Measurements from ENCODE around the gene CCDC88B.
A peak's percentile ranks its signal among the peaks of the same experiment; 100 is the strongest.

DNA sequence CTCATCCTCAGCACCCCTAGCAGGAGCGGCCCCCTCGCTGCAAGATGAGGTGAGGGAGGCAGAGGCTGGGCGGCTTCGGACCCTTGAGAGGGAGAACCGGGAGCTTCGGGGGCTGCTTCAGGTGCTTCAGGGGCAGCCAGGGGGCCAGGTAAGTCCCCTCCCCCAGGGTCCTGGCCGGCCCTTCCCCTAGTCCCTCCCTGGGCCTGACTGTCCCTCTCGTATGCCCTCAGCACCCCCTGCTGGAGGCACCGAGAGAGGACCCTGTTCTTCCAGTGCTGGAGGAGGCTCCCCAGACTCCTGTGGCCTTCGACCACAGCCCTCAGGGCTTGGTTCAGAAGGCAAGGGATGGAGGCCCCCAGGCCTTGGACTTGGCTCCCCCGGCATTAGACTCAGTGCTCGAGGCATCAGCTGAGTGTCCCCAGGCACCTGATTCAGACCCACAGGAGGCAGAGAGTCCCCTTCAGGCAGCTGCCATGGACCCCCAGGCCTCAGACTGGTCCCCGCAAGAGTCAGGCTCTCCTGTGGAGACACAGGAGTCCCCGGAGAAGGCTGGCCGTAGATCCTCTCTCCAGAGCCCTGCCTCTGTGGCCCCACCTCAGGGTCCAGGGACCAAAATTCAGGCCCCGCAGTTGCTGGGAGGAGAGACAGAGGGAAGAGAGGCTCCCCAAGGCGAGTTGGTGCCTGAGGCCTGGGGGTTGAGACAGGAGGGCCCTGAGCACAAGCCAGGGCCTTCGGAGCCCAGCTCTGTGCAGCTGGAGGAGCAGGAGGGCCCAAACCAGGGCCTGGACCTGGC is 4.0 kb downstream of the CCDC88B start:
- TF ChIP-seq, protein P1, sequence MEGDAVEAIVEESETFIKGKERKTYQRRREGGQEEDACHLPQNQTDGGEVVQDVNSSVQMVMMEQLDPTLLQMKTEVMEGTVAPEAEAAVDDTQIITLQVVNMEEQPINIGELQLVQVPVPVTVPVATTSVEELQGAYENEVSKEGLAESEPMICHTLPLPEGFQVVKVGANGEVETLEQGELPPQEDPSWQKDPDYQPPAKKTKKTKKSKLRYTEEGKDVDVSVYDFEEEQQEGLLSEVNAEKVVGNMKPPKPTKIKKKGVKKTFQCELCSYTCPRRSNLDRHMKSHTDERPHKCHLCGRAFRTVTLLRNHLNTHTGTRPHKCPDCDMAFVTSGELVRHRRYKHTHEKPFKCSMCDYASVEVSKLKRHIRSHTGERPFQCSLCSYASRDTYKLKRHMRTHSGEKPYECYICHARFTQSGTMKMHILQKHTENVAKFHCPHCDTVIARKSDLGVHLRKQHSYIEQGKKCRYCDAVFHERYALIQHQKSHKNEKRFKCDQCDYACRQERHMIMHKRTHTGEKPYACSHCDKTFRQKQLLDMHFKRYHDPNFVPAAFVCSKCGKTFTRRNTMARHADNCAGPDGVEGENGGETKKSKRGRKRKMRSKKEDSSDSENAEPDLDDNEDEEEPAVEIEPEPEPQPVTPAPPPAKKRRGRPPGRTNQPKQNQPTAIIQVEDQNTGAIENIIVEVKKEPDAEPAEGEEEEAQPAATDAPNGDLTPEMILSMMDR (IDR thresholded peaks at IDR 0.05): peak in 1 of 3 experiments; percentile 29
- TF ChIP-seq POLR2AphosphoS5 (IDR thresholded peaks at IDR 0.05): no peak
- no peak for TF ChIP-seq POLR2A (IDR thresholded peaks at IDR 0.05; ENCODE audit: low read depth)

Data from esophagus muscularis mucosa (tissue), 3 donors.